ENCODE data around the gene DIAPH1.

DNA sequence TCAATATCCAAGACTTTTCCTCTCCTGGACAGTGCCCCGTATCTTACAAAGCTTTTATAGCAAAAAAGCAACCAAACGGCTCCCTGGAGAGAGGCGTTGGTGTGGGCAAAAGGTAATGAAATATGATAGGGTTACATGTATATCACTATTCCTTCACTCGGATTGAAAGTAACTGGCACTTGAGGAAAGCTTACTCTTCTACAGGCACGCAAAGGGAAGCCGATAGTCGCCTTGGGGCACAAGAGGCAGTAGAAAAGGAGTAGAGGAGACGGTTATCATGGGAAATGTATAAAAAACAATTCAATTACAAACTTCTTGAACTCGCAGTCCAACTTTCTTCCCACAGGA, 1.1 kb downstream of the DIAPH1 start:
- TF ChIP-seq POLR2A (IDR thresholded peaks at IDR 0.05) (no peak), POLR2AphosphoS5 (IDR thresholded peaks at IDR 0.05) (no peak), EP300 (IDR thresholded peaks at IDR 0.05) (no peak)
- TF ChIP-seq, protein P1, sequence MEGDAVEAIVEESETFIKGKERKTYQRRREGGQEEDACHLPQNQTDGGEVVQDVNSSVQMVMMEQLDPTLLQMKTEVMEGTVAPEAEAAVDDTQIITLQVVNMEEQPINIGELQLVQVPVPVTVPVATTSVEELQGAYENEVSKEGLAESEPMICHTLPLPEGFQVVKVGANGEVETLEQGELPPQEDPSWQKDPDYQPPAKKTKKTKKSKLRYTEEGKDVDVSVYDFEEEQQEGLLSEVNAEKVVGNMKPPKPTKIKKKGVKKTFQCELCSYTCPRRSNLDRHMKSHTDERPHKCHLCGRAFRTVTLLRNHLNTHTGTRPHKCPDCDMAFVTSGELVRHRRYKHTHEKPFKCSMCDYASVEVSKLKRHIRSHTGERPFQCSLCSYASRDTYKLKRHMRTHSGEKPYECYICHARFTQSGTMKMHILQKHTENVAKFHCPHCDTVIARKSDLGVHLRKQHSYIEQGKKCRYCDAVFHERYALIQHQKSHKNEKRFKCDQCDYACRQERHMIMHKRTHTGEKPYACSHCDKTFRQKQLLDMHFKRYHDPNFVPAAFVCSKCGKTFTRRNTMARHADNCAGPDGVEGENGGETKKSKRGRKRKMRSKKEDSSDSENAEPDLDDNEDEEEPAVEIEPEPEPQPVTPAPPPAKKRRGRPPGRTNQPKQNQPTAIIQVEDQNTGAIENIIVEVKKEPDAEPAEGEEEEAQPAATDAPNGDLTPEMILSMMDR (IDR thresholded peaks at IDR 0.05), result no peak
